GM12872 (cell line): Measurements from ENCODE around the gene WWC1.

Source experiments
- CTCF ChIP-seq: IDR thresholded peaks from 3 replicates; pipeline ENCODE4 v1.5.1; 2011; ENCODE audit warnings: low read depth, mild to moderate bottlenecking, low read length, moderate library complexity; ENCODE audit not compliant: insufficient read depth

WWC1 gene

GRCh38 chr5:168372356-168372946 is 81.0 kb downstream of the WWC1 start:
- TF ChIP-seq CTCF = no peak

GRCh38 chr5:168374532-168374931 is 83.1 kb downstream of the WWC1 start:
- TF ChIP-seq CTCF = no peak

GRCh38 chr5:168375214-168375613 is 83.8 kb downstream of the WWC1 start:
- no peak for TF ChIP-seq CTCF

- no peak for TF ChIP-seq CTCF
Observed at GRCh38 chr5:168377525-168377924, 86.1 kb downstream of the WWC1 start.

- TF ChIP-seq CTCF = no peak
Observed at GRCh38 chr5:168378741-168379140, 87.3 kb downstream of the WWC1 start.

GRCh38 chr5:168382421-168382820 is 91.0 kb downstream of the WWC1 start:
- TF ChIP-seq CTCF = no peak

- TF ChIP-seq CTCF = no peak
Observed at GRCh38 chr5:168390491-168390890, 99.0 kb downstream of the WWC1 start.
